Tibial nerve (tissue), 4 donors: ENCODE data around the gene CCDC190.

Experiments
- EP300 ChIP-seq, 2 donors: sonication (generic); formaldehyde crosslinking; IDR thresholded peaks; one replicate each; pipeline ENCODE4 v1.6.1; 2017; ENCODE audit warnings: antibody characterized with exemption in 2 of 2, mild to moderate bottlenecking in 1 of 2
- TF ChIP-seq, protein P1 (sequence below), 5 experiments: fragments of 200-600 bp in 3 of 5; fragments of 450-650 bp in 2 of 5; sonication (generic) in 3 of 5; IDR thresholded peaks; one replicate each; pipeline ENCODE4 v1.5.1; 2016 to 2019; ENCODE audit warnings: antibody characterized with exemption in 5 of 5, mild to moderate bottlenecking in 3 of 5, moderate library complexity in 2 of 5

DNA sequence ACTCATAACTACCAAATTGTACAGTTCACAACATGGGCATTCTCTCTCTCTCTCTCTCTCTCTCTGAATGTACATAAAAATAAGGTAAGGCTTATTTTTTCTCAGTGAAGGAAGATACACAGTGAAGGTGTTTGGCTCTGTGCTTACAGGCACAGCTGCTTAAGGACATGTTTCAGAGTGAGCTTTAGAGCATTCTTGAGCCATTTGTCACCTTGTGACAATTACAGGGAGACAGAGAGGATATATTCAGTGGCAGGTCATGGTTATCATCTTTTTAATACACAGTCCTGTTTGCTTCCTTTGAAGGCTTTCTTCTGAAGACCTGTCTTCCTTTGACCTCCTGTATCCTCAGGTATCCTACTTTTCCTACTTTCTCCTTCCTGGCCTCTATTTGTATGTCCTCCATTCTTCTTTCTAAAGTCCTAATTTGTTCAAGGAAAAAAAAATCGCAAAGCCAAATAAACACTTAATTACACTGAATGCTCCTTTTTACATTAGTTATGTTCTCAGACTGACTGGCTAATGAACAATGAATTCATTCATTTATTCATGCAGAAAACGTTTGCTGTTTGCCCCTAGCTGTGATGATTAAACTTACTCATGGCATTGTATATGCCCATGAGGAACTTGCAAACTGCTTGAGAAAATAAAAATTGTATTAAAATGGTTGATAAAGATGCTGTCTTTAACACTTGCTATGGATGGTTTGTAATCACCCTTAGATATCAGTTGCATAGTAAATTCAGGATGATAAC lies 37.0 kb downstream of the CCDC190 start:
- TF ChIP-seq EP300 (IDR thresholded peaks at IDR 0.05): no peak
- TF ChIP-seq, protein P1, sequence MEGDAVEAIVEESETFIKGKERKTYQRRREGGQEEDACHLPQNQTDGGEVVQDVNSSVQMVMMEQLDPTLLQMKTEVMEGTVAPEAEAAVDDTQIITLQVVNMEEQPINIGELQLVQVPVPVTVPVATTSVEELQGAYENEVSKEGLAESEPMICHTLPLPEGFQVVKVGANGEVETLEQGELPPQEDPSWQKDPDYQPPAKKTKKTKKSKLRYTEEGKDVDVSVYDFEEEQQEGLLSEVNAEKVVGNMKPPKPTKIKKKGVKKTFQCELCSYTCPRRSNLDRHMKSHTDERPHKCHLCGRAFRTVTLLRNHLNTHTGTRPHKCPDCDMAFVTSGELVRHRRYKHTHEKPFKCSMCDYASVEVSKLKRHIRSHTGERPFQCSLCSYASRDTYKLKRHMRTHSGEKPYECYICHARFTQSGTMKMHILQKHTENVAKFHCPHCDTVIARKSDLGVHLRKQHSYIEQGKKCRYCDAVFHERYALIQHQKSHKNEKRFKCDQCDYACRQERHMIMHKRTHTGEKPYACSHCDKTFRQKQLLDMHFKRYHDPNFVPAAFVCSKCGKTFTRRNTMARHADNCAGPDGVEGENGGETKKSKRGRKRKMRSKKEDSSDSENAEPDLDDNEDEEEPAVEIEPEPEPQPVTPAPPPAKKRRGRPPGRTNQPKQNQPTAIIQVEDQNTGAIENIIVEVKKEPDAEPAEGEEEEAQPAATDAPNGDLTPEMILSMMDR (IDR thresholded peaks at IDR 0.05): no peak
